Kidney (tissue), 14 donors: Measurements from ENCODE around the gene CERK. TPM values are rescaled to one million over a fixed set of nuclear protein-coding genes. Genes with fewer than 3 reads are reported as not detected.

Experiments used
- DNase-seq, 5 donors: peaks; one replicate each; pipeline ENCODE4 v3.0.0-alpha.2; 2013 to 2020
- FAIRE-seq: peaks from 2 replicates; lab custom pipeline; 2012; peaks lifted over from hg19 to GRCh38; lab: Jason Lieb, UNC
- H3K27ac ChIP-seq, 2 donors: one replicate each; pipeline ENCODE4 v1.7.0; 2013; ENCODE audit warnings: low read depth in 2 of 2, low read length in 2 of 2, inconsistent platforms in 1 of 2
- H3K27me3 ChIP-seq: one replicate; pipeline ENCODE4 v1.7.1; 2013; ENCODE audit warnings: low read length, inconsistent platforms; ENCODE audit not compliant: control insufficient read depth, insufficient read depth
- H3K36me3 ChIP-seq, 3 donors: one replicate each; pipeline versions ENCODE4 v1.7.0 to v1.7.1; 2013; ENCODE audit warnings: low read length in 3 of 3, control low read depth in 1 of 3, inconsistent platforms in 1 of 3; ENCODE audit not compliant: insufficient read depth in 3 of 3, control insufficient read depth in 2 of 3
- H3K4me1 ChIP-seq, 3 donors: one replicate each; pipeline versions ENCODE4 v1.7.0 to v1.7.1; 2013; ENCODE audit warnings: low read length in 3 of 3, inconsistent platforms in 1 of 3, low read depth in 1 of 3; ENCODE audit not compliant: control insufficient read depth in 2 of 3, insufficient read depth in 2 of 3
- H3K4me3 ChIP-seq, 3 donors: one replicate each; pipeline versions ENCODE4 v1.7.0 to v1.8.1; 2013; ENCODE audit warnings: low read length in 3 of 3, control low read depth in 1 of 3, inconsistent platforms in 1 of 3
- H3K9ac ChIP-seq, 3 donors: one replicate each; pipeline versions ENCODE4 v1.7.0 to v1.7.1; 2013; ENCODE audit warnings: low read length in 3 of 3, control low read depth in 1 of 3, inconsistent platforms in 1 of 3
- H3K9me3 ChIP-seq, 3 donors: one replicate each; pipeline versions ENCODE4 v1.7.0 to v1.7.1; 2013; ENCODE audit warnings: low read length in 3 of 3, control low read depth in 1 of 3, inconsistent platforms in 1 of 3; ENCODE audit not compliant: control insufficient read depth in 2 of 3, insufficient read depth in 1 of 3
- CTCF ChIP-seq: IDR thresholded peaks from 3 replicates; pipeline ENCODE4 v1.5.1; 2012; ENCODE audit warnings: mild to moderate bottlenecking, moderate library complexity, borderline replicate concordance; ENCODE audit not compliant: insufficient read depth; ENCODE audit errors: extremely low read depth
- intact Hi-C: fragments of 100-400 bp; cut with DNase I; formaldehyde crosslinking; loops from one replicate; pipeline ENCODE4 v1.11.1; 2022
- polyA plus RNA-seq: library from polyadenylated mRNA; stranded (reverse); fragments of 350-450 nt; fragmentation: Illumina TruSeq; extraction: RNeasy Lipid Tissue Mini Kit (QIAGEN cat#74804); gene quantifications from one replicate; pipeline ENCODE4 v1.2.3, GENCODE V29; 2014; ENCODE audit warnings: low read depth, low replicate concordance; ENCODE audit not compliant: insufficient read depth
- total RNA-seq: library from RNA; stranded (reverse); fragmentation: NEBNext Ultra II Directional; extraction: Animal tissue kit (Norgen Biotek cat#: 25700); gene quantifications from one replicate; pipeline ENCODE4 v1.2.1, GENCODE V29; 2021
- donor health status: control.
- donor health status: control.
- donor health status: control.
- donor health status: control.
- donor health status: control.
- donor health status: DM: yes; HTN: yes; CAD: no.
- donor health status: Normal renal cell carcinoma (clear cell type).

Gene CERK
- total and polyA plus RNA-seq, 2 donors from 2014 or later = 21.6 to 28.2 TPM

GRCh38 chr22:46750863-46751443 is 12.9 kb upstream of the CERK start:
- no peaks in the 10 kb centered on the region for H3K36me3 ChIP-seq
- DNase-seq (peak in 2 of 5 donors; percentile 42 to 94), FAIRE-seq (no peak)
- H3K27me3 ChIP-seq = no peaks in the 10 kb centered on the region
- intact Hi-C loops = no loop called here
- TF ChIP-seq CTCF = no peak
- H3K27ac ChIP-seq = no peak overlapping the region
- H3K4me3 ChIP-seq = no peak overlapping the region
- no peaks in the 10 kb centered on the region for H3K9me3 ChIP-seq
- peaks cover 0 to 42% (median 37%) of the 10 kb centered on the region in 3 donors for H3K4me1 ChIP-seq
- no peak overlapping the region for H3K9ac ChIP-seq

- Histone ChIP-seq H3K27me3 (no peaks in the 10 kb centered on the region), H3K9me3 (no peaks in the 10 kb centered on the region), H3K27ac (no peak overlapping the region), H3K4me3 (no peak overlapping the region), H3K36me3 (no peaks in the 10 kb centered on the region), H3K9ac (no peak overlapping the region), H3K4me1 (peaks cover 0 to 42% (median 37%) of the 10 kb centered on the region in 3 donors)
- DNase-seq (no peak), FAIRE-seq (no peak)
- no peak for TF ChIP-seq CTCF
- intact Hi-C loops = no loop called here
Observed at GRCh38 chr22:46750530-46750800, 12.4 kb upstream of the CERK start.

- intact Hi-C loops = no loop called here
- no peak for TF ChIP-seq CTCF
- Histone ChIP-seq H3K27me3 (no peaks in the 10 kb centered on the region), H3K36me3 (no peaks in the 10 kb centered on the region), H3K27ac (no peak overlapping the region), H3K4me3 (no peak overlapping the region), H3K4me1 (peaks cover 0 to 41% (median 37%) of the 10 kb centered on the region in 3 donors), H3K9me3 (no peaks in the 10 kb centered on the region), H3K9ac (no peak overlapping the region)
- peak in 1 of 5 donors; percentile 68 for DNase-seq
- no peak for FAIRE-seq
Observed at GRCh38 chr22:46749682-46750529, 11.9 kb upstream of the CERK start.
